Spinal cord (tissue), 10 donors: Measurements from ENCODE around the gene LPCAT3. TPM values are rescaled to one million over a fixed set of nuclear protein-coding genes. Genes with fewer than 3 reads are reported as not detected.
"Not testable (repeated sequence)": the region's sequence is repeated elsewhere in the genome, so short reads cannot be mapped to it uniquely, and the experiment has no call there.

ENCODE experiments used
- DNase-seq, 6 donors: peaks; one replicate each; pipeline versions ENCODE4 v3.0.0 to v3.0.0-alpha.2; 2013 to 2015; ENCODE audit warnings: low spot score in 6 of 6, low read depth in 4 of 6
- H3K27ac ChIP-seq: one replicate; pipeline ENCODE4 v1.5.1; 2013; ENCODE audit warnings: low read depth, low read length, control low read depth
- H3K27me3 ChIP-seq: one replicate; pipeline ENCODE4 v1.6.1; 2013; ENCODE audit warnings: low read length; ENCODE audit not compliant: control insufficient read depth, insufficient read depth
- H3K36me3 ChIP-seq: one replicate; pipeline ENCODE4 v1.6.1; 2013; ENCODE audit warnings: low read length; ENCODE audit not compliant: control insufficient read depth, insufficient read depth
- H3K4me1 ChIP-seq: one replicate; pipeline ENCODE4 v1.6.1; 2013; ENCODE audit warnings: low read length; ENCODE audit not compliant: control insufficient read depth, insufficient read depth
- H3K4me3 ChIP-seq: one replicate; pipeline ENCODE4 v1.5.1; 2013; ENCODE audit warnings: low read depth, low read length, control low read depth
- H3K9me3 ChIP-seq: one replicate; pipeline ENCODE4 v1.6.1; 2013; ENCODE audit warnings: low read length; ENCODE audit not compliant: control insufficient read depth, insufficient read depth
- WGBS: methylation state at CpG from one replicate; pipeline ENCODE4 v1.1.5; 2013; ENCODE audit warnings: missing lambda C conversion rate; ENCODE audit not compliant: insufficient coverage; 5-methylcytosine and 5-hydroxymethylcytosine counted together
- polyA plus RNA-seq, 2 donors: library from polyadenylated mRNA; unstranded; fragments of 120-200 nt; gene quantifications; one replicate each; pipeline ENCODE4 v1.2.1, GENCODE V29; 2013; ENCODE audit not compliant: insufficient read length in 2 of 2
- total RNA-seq, 2 donors: library from RNA; depleted of rRNA in 1 of 2; stranded (reverse); fragments of 120-200 nt in 1 of 2; fragments of >200 nt in 1 of 2; gene quantifications; one replicate each; pipeline versions ENCODE4 v1.2.3 to v1.2.4, GENCODE V29; 2013 to 2014
- donor health status: healthy.

The LPCAT3 gene
- total and polyA plus RNA-seq, 4 donors = 12.7 to 42.3 (median 28.0) TPM

- no peak overlapping the region for H3K4me3 ChIP-seq
- H3K9me3 ChIP-seq = no peaks in the 10 kb centered on the region
- no peak overlapping the region for H3K27ac ChIP-seq
- H3K27me3 ChIP-seq = no peaks in the 10 kb centered on the region
- H3K4me1 ChIP-seq = peaks cover 4% of the 10 kb centered on the region
- no peaks in the 10 kb centered on the region for H3K36me3 ChIP-seq
- no peak for DNase-seq
- 83% methylated on average over 6 of the region's 9 CpGs for WGBS
Observed at GRCh38 chr12:7058850-7059395, 40.6 kb upstream of the LPCAT3 start.

GRCh38 chr12:7058163-7058845, 40.0 kb upstream of the LPCAT3 start:
- Histone ChIP-seq H3K9me3 (no peaks in the 10 kb centered on the region), H3K4me3 (no peak overlapping the region), H3K36me3 (no peaks in the 10 kb centered on the region), H3K27ac (no peak overlapping the region), H3K27me3 (no peaks in the 10 kb centered on the region), H3K4me1 (peaks cover 4% of the 10 kb centered on the region)
- no CpG with 5 or more reads among the region's 3 CpGs for WGBS
- no peak for DNase-seq

GRCh38 chr12:7055736-7056135, 37.5 kb upstream of the LPCAT3 start:
- WGBS = no CpG with 5 or more reads among the region's 2 CpGs
- not testable (repeated sequence) for H3K4me1 ChIP-seq, H3K27me3 ChIP-seq, H3K36me3 ChIP-seq, H3K27ac ChIP-seq, H3K4me3 ChIP-seq, DNase-seq, H3K9me3 ChIP-seq

- WGBS = 70% methylated on average over 1 of the region's 4 CpGs
- no peak for DNase-seq
- H3K36me3 ChIP-seq = no peaks in the 10 kb centered on the region
- H3K27me3 ChIP-seq = no peaks in the 10 kb centered on the region
- no peak overlapping the region for H3K27ac ChIP-seq
- no peak overlapping the region for H3K4me3 ChIP-seq
- H3K4me1 ChIP-seq = no peaks in the 10 kb centered on the region
- H3K9me3 ChIP-seq = no peaks in the 10 kb centered on the region
Observed at GRCh38 chr12:7054925-7055324, 36.6 kb upstream of the LPCAT3 start.

GRCh38 chr12:7049973-7050372, 31.7 kb upstream of the LPCAT3 start:
- H3K9me3 ChIP-seq, H3K36me3 ChIP-seq, H3K27ac ChIP-seq, H3K4me1 ChIP-seq, DNase-seq, H3K27me3 ChIP-seq, H3K4me3 ChIP-seq: not testable (repeated sequence)
- WGBS = no CpG with 5 or more reads among the region's 3 CpGs

- not testable (repeated sequence) for DNase-seq, H3K27ac ChIP-seq, H3K4me3 ChIP-seq, H3K27me3 ChIP-seq, H3K4me1 ChIP-seq, H3K9me3 ChIP-seq, H3K36me3 ChIP-seq
- WGBS = 84% methylated on average over 8 of the region's 10 CpGs
Observed at GRCh38 chr12:7049445-7049951, 31.2 kb upstream of the LPCAT3 start.

GRCh38 chr12:7047306-7047705, 29.0 kb upstream of the LPCAT3 start:
- Histone ChIP-seq H3K9me3 (no peaks in the 10 kb centered on the region), H3K27me3 (no peaks in the 10 kb centered on the region), H3K36me3 (no peaks in the 10 kb centered on the region), H3K27ac (no peak overlapping the region), H3K4me1 (no peaks in the 10 kb centered on the region), H3K4me3 (no peak overlapping the region)
- no peak for DNase-seq
- WGBS = 78% methylated on average over 5 of the region's 5 CpGs

GRCh38 chr12:7046383-7047105, 28.3 kb upstream of the LPCAT3 start:
- no peak overlapping the region for H3K4me3 ChIP-seq
- whole genome bisulfite sequencing = 86% methylated on average over 3 of the region's 5 CpGs
- no peak for DNase-seq
- H3K9me3 ChIP-seq = no peaks in the 10 kb centered on the region
- no peaks in the 10 kb centered on the region for H3K4me1 ChIP-seq
- H3K36me3 ChIP-seq = no peaks in the 10 kb centered on the region
- H3K27me3 ChIP-seq = no peaks in the 10 kb centered on the region
- H3K27ac ChIP-seq = no peak overlapping the region

- WGBS = 94% methylated on average over 9 of the region's 9 CpGs
- no peak overlapping the region for H3K27ac ChIP-seq
Observed at GRCh38 chr12:7045913-7046312, 27.6 kb upstream of the LPCAT3 start.

More at GRCh38 chr12:7045913-7046312, 27.6 kb upstream of the LPCAT3 start:
- no peaks in the 10 kb centered on the region for H3K9me3 ChIP-seq
- no peak overlapping the region for H3K4me3 ChIP-seq
- no peaks in the 10 kb centered on the region for H3K36me3 ChIP-seq
- no peaks in the 10 kb centered on the region for H3K4me1 ChIP-seq
- no peak for DNase-seq
- H3K27me3 ChIP-seq = no peaks in the 10 kb centered on the region
